Measurements from ENCODE around the gene BCAS1. TPM values are rescaled to one million over a fixed set of nuclear protein-coding genes. Genes with fewer than 3 reads are reported as not detected.

BCAS1 gene
- total RNA-seq, 1 donor = not detected

DNA sequence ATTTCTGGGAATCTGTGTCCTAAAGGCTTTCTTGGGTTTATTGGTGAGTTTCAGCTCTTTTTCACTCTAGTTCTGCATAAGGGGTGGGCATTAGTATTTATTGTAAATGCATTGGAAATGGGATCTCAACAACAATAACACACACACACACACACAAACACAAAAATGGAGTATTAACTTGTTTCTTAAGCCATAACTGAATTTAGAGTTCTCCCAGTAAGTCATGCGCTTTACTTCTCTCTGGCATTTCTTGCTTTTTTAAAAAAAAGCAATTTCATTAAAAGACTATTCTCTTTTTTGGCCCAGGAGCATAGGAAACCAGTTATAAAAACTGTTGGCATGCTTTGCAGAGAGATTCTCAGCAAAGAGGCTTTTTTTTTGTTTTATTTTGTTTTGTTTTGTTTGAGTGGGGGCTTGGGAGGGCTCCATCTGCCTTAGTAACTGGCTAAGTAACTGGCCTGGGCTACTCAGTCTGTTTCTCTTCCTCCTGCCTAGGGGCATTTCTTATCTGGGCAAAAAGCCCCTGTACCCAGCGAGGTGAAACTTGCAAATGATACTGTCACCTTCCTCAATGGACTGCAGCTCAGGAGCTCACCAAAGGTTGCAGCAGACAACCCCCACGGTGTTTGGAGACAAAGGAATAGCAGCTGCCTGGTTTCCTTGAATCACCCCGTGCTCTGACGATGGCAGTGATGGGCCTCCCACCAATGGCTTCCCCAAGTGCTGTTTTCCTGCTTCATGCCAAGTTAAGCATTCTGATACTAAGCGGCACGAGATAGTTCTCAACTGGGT lies 128.5 kb downstream of the BCAS1 start:
- Histone ChIP-seq H3K79me2 (ENCODE audit: insufficient read depth, low read length) (no peaks in the 10 kb centered on the region), H3K4me3 (ENCODE audit: insufficient read depth, low read length) (no peak overlapping the region), H3K36me3 (ENCODE audit: insufficient read depth, low read length) (no peaks in the 10 kb centered on the region), H3K4me1 (ENCODE audit: insufficient read depth, low read length) (peaks cover 36% of the 10 kb centered on the region), H3K27me3 (ENCODE audit: insufficient read depth, low read length) (no peaks in the 10 kb centered on the region), H3K4me2 (ENCODE audit: insufficient read depth, low read length) (peak overlapping the region; percentile 73), H3K27ac (ENCODE audit: low read depth, low read length) (peak overlapping the region; percentile 97), H4K20me1 (ENCODE audit: insufficient read depth, low read length) (no peaks in the 10 kb centered on the region), H2AFZ (ENCODE audit: low read length) (peak overlapping the region; percentile 64), H3K9me3 (ENCODE audit: low read depth, low read length) (no peaks in the 10 kb centered on the region)
- TF ChIP-seq, protein P1, sequence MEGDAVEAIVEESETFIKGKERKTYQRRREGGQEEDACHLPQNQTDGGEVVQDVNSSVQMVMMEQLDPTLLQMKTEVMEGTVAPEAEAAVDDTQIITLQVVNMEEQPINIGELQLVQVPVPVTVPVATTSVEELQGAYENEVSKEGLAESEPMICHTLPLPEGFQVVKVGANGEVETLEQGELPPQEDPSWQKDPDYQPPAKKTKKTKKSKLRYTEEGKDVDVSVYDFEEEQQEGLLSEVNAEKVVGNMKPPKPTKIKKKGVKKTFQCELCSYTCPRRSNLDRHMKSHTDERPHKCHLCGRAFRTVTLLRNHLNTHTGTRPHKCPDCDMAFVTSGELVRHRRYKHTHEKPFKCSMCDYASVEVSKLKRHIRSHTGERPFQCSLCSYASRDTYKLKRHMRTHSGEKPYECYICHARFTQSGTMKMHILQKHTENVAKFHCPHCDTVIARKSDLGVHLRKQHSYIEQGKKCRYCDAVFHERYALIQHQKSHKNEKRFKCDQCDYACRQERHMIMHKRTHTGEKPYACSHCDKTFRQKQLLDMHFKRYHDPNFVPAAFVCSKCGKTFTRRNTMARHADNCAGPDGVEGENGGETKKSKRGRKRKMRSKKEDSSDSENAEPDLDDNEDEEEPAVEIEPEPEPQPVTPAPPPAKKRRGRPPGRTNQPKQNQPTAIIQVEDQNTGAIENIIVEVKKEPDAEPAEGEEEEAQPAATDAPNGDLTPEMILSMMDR (IDR thresholded peaks at IDR 0.05; ENCODE audit: extremely low read depth, low read depth, low read length) = no peak
- peak; percentile 50 for DNase-seq (ENCODE audit: insufficient read length, low spot score, missing footprints)

DNA sequence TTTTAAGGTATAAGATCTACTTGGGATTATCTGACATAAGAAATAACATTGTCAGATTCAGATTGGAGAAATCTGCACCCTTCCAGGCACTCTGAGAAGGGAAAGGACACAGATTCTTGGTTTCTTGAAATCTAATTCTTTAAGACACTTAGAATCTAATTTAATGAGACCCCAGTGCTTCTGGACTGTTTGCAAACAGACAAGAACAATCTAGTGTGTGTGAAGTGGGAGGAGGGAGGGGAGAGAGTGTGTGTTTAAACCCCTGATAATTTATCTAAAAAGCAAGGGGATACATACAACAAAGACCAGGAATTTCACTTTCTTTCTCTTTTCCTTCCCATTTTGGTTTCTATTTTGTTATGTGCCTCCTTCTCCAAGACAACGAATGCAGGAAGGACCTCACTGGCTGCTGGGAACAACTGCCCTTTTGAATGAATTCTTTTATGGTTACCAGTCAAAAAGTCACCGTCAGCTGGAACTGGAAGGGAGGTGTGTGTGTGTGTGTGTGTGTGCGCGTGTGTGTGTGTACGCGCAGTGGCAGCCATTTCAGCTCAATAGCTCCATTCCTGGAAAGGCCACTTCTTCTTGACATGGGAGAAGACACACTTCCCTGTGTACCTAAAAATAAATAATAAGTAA lies 129.4 kb downstream of the BCAS1 start:
- Histone ChIP-seq H3K4me2 (ENCODE audit: insufficient read depth, low read length) (peak overlapping the region; percentile 73), H3K27me3 (ENCODE audit: insufficient read depth, low read length) (no peaks in the 10 kb centered on the region), H4K20me1 (ENCODE audit: insufficient read depth, low read length) (no peaks in the 10 kb centered on the region), H3K9me3 (ENCODE audit: low read depth, low read length) (no peaks in the 10 kb centered on the region), H3K36me3 (ENCODE audit: insufficient read depth, low read length) (no peaks in the 10 kb centered on the region), H3K79me2 (ENCODE audit: insufficient read depth, low read length) (no peaks in the 10 kb centered on the region), H3K4me1 (ENCODE audit: insufficient read depth, low read length) (peaks cover 36% of the 10 kb centered on the region), H3K27ac (ENCODE audit: low read depth, low read length) (peak overlapping the region; percentile 97), H3K4me3 (ENCODE audit: insufficient read depth, low read length) (peak overlapping the region; percentile 27), H2AFZ (ENCODE audit: low read length) (peak overlapping the region; percentile 65)
- peak; percentile 57 for DNase-seq (ENCODE audit: insufficient read length, low spot score, missing footprints)
- TF ChIP-seq, protein P1 (IDR thresholded peaks at IDR 0.05; ENCODE audit: extremely low read depth, low read depth, low read length) = no peak

DNA sequence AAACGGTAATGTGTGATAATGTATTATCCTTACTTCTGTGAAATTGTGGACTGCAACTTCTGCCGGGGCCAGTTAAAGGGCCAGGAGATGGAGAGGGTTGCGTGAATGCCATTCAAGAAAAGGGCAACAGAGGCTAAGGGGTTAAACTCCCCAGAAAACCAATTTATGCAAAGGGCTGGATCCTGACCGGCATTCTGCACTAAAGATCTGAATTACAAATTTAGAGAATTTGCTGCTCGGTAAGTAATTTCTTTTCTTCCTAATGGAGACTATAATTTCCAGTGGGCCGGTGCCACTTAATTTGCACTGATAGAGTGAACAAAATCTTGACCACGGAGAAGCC lies 130.1 kb downstream of the BCAS1 start:
- peaks cover 37% of the 10 kb centered on the region for H3K4me1 ChIP-seq (ENCODE audit: insufficient read depth, low read length)
- TF ChIP-seq, protein P1 (IDR thresholded peaks at IDR 0.05; ENCODE audit: extremely low read depth, low read depth, low read length) = no peak
- no peaks in the 10 kb centered on the region for H3K36me3 ChIP-seq (ENCODE audit: insufficient read depth, low read length)
- H3K27me3 ChIP-seq (ENCODE audit: insufficient read depth, low read length) = no peaks in the 10 kb centered on the region
- H2AFZ ChIP-seq (ENCODE audit: low read length) = peak overlapping the region; percentile 65
- DNase-seq (ENCODE audit: insufficient read length, low spot score, missing footprints) = no peak
- no peak overlapping the region for H3K4me3 ChIP-seq (ENCODE audit: insufficient read depth, low read length)
- peak overlapping the region; percentile 97 for H3K27ac ChIP-seq (ENCODE audit: low read depth, low read length)
- H3K9me3 ChIP-seq (ENCODE audit: low read depth, low read length) = no peaks in the 10 kb centered on the region
- peak overlapping the region; percentile 73 for H3K4me2 ChIP-seq (ENCODE audit: insufficient read depth, low read length)
- H3K79me2 ChIP-seq (ENCODE audit: insufficient read depth, low read length) = no peaks in the 10 kb centered on the region
- no peaks in the 10 kb centered on the region for H4K20me1 ChIP-seq (ENCODE audit: insufficient read depth, low read length)

All from osteoblast (primary cell).